HG03064 (cell line): ENCODE measurements around the gene DENND5B.
"Not testable (repeated sequence)": the region's sequence is repeated elsewhere in the genome, so short reads cannot be mapped to it uniquely, and the experiment has no call there.

Experiments used
- ATAC-seq: cut with Tn5 transposase; IDR thresholded peaks from one replicate; pipeline ENCODE4 v1.9.1; 2021; ENCODE audit warnings: low read depth; ENCODE audit not compliant: unreplicated experiment

Gene DENND5B

GRCh38 chr12:31393004-31393550, 197.9 kb downstream of the DENND5B start:
- ATAC-seq, result no peak

- ATAC-seq, result no peak
Measured at GRCh38 chr12:31390991-31391390, 199.9 kb downstream of the DENND5B start.

- no peak for ATAC-seq
Measured at GRCh38 chr12:31388713-31389112, 202.2 kb downstream of the DENND5B start.

DNA sequence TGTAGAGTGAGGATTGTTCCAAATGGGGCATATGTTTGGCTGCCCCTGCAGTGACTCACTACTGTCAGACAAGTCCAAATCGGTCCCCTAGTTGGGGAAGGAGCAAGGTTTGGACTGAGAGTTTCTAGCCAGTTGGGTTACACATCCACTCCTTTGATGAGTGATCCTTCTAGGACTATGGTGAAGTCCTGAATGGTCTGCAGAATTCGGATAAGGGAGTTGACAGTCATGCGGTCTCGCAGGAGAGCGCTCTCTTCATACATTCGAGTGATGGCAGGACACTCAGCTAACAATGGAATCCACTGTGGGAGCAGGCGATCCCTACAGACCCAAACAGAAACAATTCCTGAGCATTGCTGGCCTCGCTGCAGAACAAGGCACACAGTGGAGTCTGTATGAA, 203.5 kb downstream of the DENND5B start:
- no peak for ATAC-seq

DNA sequence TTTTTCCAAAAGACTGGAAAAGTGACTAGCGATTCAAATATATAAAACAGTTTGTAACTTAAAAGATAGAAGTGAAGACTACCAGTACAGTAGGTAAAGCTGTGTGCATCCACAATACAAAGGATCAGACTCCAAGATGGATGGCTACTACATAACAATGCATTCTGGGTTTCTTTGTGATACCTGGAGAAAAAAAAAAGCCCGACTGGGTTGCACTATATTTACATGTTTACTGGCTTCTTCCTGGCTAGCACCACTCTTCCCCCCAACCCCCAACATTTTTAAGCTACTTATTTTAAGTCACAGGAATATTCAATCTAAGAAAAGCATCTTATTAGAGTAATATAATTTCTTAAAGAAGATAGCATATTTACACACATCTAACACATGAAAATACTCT, 203.9 kb downstream of the DENND5B start:
- ATAC-seq, result no peak

- no peak for ATAC-seq
Measured at GRCh38 chr12:31386364-31386777, 204.6 kb downstream of the DENND5B start.

- not testable (repeated sequence) for ATAC-seq
Measured at GRCh38 chr12:31377210-31377609, 213.7 kb downstream of the DENND5B start.

GRCh38 chr12:31375422-31375821, 215.5 kb downstream of the DENND5B start:
- not testable (repeated sequence) for ATAC-seq

- no peak for ATAC-seq
Measured at GRCh38 chr12:31371256-31371620, 219.7 kb downstream of the DENND5B start.

- no peak for ATAC-seq
Measured at GRCh38 chr12:31370531-31371255, 220.2 kb downstream of the DENND5B start.

DNA sequence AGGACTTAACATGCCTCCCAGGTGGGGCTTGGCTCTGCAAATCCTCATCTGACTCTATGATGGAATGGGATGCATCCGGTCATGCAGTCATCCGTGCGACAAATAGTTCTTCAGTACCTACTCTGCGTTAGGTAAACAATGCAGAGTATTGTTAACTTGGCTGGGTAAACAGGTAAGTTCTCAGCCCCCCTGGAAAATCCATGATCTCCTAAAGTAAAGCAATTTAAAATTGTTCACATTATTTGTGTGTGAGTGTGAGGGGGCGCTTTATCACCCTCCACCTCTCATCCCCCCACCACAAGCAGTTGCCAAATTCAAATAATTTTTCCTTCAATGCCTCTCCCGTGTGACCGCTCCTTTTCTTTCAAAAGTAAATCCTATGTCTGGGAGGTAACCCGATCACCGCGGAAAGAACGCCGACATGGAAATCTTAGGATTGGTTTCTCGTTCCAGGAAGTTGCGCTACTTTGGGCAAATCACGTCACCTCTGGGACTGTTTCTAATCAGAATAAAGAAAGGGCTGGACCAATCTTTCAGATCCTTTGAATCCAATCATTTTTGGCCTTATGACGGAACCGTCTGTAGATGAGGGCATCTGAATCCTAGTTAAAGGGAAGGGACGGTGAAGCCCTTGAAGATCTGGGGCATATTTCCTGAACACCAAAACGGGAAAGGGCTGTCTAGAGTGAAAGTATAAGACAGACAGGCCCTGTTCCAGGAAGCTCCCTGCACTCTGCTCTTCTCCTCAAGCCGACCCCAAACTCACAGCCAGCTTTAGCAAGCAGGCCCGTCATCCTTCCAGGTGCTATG, 221.0 kb downstream of the DENND5B start:
- no peak for ATAC-seq

DNA sequence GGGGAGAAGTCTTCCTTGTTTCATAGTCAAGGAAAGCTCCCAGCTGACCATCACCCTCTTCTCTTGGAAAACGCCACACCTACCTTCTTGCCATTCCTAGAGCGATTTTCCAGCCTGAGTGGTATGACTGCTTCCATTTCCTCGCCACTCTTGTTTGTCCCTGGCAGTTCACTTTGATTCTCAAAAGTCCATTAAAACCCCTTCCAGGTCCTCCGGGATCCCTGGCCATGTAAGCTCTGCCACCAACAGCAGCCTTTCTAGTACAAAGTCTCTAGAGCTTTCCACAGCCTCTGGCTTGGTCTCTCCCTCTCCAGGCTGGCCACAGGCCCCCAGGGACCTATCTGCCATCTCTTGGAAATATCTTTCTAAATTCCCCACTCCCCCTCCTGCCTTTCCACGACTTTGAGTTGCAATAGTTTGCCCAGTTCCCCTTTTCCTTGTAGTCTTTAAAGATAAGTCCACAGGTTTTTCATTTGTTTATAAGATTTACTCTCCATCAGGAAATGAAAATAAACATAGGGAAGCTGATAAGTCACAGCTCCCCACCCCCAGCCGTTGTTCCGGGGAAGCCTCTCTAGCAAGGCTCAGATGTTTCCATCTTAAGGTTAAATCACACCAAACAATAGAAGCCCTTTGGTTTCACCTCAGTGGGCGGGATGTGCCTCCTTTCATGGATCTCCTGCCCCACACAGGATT, 222.1 kb downstream of the DENND5B start:
- no peak for ATAC-seq

GRCh38 chr12:31366104-31366621, 224.8 kb downstream of the DENND5B start:
- no peak for ATAC-seq

DNA sequence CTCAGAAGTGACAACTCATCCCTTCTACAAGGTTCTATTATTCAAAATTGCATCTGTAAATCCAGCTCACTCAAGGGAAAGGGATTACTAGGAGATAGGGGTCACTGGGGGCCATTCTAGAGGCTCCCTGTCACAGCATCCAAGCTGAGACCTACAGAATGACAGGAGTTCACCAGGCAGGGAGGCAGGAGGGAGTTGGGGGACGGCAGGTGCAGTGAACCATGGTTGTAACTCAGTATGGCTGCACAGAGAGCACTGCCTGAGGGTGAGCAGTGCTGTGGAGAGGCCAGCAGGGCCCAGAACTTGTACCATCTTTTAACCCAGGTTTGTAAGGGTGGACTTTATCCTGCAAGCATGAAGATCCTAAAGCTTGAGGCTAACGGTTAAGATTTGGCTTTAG, 227.1 kb downstream of the DENND5B start:
- ATAC-seq, result no peak

DNA sequence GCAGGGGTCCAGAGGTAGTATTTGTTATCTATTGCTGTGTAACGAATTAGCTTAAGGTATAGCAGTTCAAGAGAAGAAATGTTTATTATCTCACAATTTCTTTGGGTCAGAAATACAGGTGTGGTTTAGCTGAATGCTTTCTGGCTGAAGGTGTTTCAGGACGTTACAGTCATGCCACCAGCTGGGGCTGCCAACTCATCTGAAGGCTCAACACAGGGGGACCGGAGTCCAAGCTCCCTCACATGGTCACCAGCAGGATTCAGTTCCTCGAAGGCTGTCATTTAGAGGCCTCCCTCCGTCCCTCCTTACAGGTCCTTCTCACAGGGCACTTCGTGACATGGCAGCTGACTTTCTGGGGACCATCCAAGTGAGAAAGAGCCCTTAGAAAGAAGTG, 227.5 kb downstream of the DENND5B start:
- no peak for ATAC-seq

DNA sequence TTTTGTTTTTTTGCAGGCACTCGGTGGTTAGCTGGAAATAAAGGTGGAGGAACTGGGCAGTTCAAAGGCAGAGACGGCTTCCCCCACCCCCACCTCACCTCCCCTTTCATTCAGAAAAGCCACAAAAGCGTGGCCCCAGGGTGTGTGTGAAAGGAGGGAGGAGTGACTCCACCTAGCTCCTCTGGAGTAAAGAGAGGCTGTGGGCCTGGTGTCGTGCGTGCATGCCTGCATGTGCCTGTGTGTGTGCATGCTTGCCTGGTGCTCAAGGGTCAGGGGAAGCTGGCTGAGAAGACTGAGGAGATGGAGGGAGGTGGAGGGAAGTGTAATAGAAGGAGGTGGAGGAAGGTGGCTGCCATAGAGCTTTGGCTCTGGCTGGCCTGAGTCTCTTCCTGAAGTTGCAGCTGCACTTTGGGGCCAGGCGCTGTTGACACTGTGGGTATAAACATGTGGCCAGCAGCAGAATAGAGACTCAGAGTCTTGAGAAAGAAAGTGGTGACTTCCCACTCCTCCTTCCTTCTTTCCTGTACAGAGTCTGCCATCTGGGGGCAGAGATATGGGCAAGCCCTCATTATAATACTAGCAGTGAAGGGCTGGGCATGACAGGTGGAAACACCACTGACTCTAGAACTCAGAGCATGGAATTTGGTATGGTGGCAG, 228.0 kb downstream of the DENND5B start:
- ATAC-seq, result peak; percentile 73

DNA sequence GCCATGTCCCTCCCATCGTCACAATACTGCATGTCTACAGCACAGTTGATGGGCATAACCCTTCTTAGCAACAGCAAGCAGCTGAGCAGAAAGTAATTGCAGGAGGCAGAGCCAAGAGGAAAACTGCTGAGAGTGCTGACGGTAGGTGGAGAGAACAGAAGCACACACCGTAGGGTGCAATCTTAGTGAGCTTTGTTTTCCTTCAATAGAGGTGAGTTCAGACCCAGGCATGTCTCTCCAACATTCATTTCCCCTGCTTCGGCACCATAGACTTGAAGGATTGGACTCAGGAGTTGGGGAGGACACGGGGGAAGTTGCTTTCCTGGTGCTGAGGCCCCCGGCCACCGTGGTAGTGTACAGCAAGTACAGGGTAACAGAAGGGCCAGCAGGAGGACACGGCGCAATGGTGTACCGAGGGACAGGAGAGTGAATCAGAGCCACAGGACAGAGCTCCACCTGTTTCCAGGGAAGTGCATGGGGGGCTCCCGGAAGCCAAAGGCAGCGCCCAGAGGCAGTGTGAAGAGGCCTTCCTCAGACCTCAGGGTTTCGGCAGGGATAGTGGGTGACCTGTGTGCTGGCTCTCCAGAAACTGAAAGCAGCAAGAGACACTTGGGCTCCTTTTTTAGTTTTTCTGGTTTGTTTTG, 228.7 kb downstream of the DENND5B start:
- ATAC-seq, result peak; percentile 34

- ATAC-seq, result no peak
Measured at GRCh38 chr12:31361730-31362114, 229.2 kb downstream of the DENND5B start.

DNA sequence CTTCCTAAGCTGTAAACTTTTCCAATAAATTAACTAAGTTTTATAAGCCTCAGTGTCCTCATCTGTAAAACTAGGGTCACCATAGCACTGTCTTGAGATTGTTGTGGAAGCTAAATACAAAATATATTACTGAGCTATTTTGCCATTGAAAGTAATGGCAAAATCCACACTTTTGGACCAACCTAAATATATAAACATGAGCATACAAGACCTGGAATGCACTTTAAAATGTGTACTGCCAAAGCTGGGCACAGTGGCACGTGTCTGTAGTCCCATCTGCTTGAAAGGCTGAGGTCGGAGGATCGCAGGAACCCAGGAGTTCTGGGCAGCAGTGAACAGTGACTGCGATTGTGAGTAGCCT, 235.2 kb downstream of the DENND5B start:
- ATAC-seq, result no peak
